ENCODE data around the gene XYLT1.

XYLT1 gene

DNA sequence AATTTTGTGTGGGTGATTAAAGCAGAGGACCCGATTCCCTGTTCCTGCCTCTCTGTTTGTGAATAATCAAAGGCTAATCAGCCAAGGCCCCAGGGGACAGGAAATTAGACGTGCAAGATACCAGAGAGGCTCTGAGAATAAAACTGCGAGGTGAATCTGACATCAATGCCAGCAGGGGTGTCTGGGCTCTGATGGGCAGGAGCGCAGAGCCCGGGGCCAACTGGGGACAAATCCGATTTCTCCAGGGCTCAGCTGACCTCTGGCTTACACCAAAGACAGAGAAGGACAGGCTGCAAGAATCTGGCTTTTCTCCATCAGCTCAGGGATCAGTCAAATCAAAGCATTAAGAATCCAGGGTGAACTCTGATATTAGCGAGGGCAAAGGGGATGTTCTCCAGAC is 174.3 kb downstream of the XYLT1 start:
- DNase-seq (ENCODE audit: low read depth), result no peak
- TF ChIP-seq, protein P1, sequence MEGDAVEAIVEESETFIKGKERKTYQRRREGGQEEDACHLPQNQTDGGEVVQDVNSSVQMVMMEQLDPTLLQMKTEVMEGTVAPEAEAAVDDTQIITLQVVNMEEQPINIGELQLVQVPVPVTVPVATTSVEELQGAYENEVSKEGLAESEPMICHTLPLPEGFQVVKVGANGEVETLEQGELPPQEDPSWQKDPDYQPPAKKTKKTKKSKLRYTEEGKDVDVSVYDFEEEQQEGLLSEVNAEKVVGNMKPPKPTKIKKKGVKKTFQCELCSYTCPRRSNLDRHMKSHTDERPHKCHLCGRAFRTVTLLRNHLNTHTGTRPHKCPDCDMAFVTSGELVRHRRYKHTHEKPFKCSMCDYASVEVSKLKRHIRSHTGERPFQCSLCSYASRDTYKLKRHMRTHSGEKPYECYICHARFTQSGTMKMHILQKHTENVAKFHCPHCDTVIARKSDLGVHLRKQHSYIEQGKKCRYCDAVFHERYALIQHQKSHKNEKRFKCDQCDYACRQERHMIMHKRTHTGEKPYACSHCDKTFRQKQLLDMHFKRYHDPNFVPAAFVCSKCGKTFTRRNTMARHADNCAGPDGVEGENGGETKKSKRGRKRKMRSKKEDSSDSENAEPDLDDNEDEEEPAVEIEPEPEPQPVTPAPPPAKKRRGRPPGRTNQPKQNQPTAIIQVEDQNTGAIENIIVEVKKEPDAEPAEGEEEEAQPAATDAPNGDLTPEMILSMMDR (IDR thresholded peaks at IDR 0.05; ENCODE audit: insufficient read depth, low read depth, low read length, missing control alignments), result no peak
- no peak overlapping the region for H3K4me3 ChIP-seq (ENCODE audit: low read depth, low read length)

DNA sequence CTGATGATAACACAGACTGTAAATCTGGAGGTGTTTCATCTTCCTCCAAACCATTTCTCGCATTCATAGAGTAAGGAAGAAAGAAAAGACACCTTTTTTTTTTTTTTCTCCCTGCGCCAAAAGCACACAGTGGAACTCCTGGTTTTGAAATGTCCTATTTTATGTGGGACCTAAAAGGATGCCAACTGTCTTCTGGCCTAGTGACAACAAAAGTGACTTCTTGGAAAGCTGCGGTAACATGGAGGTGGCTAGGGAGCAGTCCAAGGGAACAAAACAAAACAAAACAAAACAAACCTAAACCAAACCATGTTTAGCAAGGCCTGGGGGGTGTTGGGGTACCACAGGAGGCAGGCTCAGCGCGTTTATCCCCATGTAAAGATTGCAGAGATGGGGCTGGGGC is 174.8 kb downstream of the XYLT1 start:
- DNase-seq (ENCODE audit: low read depth), result no peak
- no peak overlapping the region for H3K4me3 ChIP-seq (ENCODE audit: low read depth, low read length)
- TF ChIP-seq, protein P1 (IDR thresholded peaks at IDR 0.05; ENCODE audit: insufficient read depth, low read depth, low read length, missing control alignments), result no peak

DNA sequence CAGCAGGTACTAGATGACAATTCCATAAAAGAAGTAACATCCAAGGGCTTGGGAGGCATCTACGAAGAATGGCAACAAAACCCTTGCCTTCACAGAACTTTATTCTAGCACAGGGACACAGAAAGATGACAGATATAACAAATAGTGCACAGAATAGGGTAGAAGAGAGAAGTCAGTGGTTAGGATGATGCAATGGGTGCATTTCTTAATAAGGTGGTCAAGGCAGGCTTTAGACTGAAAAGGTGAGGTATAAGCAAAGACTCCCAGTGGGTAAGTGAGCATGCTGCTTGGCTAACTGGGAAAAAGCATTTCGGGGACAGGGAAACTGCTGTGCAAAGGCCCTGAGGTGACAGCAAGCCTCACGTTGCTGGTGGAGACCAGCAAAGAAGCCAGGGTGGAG is 175.9 kb downstream of the XYLT1 start:
- no peak overlapping the region for H3K4me3 ChIP-seq (ENCODE audit: low read depth, low read length)
- DNase-seq (ENCODE audit: low read depth), result no peak
- TF ChIP-seq, protein P1 (IDR thresholded peaks at IDR 0.05; ENCODE audit: insufficient read depth, low read depth, low read length, missing control alignments), result no peak

DNA sequence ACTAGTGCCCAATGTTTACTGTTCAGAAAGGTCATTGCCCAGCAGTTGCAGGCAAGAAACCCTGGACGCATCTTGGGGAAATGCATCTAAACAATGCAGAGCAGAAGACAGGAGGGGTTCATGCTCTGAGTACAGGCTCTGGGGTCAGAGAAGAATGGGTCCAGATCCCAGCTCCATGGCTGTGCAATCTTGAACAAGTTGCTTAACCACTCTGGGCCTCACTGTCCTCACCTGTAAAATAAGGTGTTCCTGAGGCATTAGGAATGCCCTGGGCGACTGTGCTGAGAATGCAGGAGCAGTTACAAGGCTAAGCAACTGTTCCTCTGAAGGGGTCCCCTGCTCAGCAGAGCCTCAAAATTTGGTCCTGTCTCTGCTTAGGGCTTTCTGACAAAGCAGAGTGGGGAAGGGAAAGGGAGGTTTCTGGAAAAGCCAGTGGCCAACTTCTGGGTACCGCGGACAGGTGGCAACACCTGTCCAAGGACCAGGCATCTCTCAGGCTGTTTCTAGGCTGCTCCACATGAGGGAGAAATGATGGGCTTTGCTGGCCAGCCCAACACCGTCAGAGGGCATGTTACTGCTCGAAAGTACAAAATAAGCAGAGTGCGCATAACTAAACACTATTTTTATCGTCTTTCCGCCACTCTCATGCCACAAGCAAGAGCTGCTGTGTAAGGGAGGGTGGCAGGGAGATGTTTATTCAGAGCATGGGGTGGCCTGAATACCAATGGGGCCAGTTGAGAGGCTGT is 176.8 kb downstream of the XYLT1 start:
- DNase-seq (ENCODE audit: low read depth), result no peak
- no peak overlapping the region for H3K4me3 ChIP-seq (ENCODE audit: low read depth, low read length)
- TF ChIP-seq, protein P1 (IDR thresholded peaks at IDR 0.05; ENCODE audit: insufficient read depth, low read depth, low read length, missing control alignments), result no peak

DNA sequence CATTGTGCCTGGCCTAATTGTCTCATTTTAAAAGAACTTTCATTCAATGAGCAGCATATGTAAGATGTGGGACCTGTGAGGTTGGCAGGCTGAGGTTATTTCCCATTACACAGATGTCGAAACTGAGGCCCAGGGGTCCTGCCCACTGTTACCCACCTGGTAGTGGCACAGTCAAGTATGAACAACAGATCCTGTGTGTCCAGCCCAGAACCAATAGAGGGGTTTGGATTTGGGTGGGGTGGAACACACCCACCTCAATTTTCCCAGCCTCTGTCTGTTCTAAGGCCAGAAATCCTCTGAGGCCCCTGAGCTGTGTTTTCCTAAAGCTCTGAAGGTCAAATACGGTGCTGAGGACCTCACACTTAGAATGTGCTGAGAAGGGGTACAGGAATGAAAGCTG is 179.5 kb downstream of the XYLT1 start:
- TF ChIP-seq, protein P1 (IDR thresholded peaks at IDR 0.05; ENCODE audit: insufficient read depth, low read depth, low read length, missing control alignments), result no peak
- no peak overlapping the region for H3K4me3 ChIP-seq (ENCODE audit: low read depth, low read length)
- DNase-seq (ENCODE audit: low read depth), result no peak

DNA sequence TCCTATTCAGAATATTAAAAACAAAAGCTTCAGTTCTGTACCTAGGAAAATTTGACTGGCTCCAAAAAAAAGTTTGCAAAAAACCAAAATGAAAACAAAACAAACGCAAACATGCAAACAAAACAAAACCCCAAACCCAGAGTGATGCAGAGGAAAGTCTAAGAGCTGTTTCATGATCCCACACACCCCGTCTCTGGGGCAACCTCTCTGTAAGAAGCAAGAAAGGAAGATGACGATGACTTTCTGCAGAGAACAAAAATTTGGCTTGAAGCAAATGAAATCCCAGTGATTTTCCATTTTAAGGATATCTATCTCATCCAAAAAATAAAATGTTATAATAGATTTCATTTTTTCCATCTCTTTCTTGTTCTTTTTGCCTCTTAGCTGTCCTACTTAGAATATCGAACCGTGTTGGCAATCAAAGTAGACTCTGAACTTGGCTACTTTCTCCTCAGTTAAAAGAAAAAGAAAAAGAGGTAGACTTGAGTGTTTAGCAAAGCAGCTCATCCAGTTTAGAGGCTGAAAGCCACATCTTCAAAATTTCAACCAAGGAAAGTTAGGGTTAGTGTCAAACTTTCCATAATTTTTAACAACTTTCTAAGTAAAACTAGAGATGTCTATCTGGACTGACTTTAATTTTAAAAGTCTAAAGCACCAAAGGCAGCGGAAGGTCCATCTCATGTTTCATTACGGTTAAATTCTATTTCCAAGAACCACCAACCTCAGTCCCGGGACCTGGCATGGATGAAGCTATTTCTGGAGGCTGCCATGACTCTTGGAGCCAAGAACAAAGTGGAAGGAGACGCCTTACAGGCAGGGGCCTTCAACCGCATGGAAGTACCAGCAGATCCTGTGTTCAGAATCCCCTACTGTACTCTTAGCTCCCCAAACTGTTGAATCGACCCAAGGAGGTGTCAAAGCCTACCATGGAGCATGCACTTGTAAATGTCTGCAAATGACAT is 180.8 kb downstream of the XYLT1 start:
- TF ChIP-seq, protein P1 (IDR thresholded peaks at IDR 0.05; ENCODE audit: insufficient read depth, low read depth, low read length, missing control alignments), result no peak
- DNase-seq (ENCODE audit: low read depth), result no peak

More for the DNA sequence above, 180.8 kb downstream of the XYLT1 start:
- H3K4me3 ChIP-seq (ENCODE audit: low read depth, low read length), result no peak overlapping the region

Measured in GM12865 (cell line).